Esophagus muscularis mucosa (tissue), 3 donors: ENCODE data around the gene NEU4.
"Not testable (repeated sequence)": the region's sequence is repeated elsewhere in the genome, so short reads cannot be mapped to it uniquely, and the experiment has no call there.

Source experiments
- POLR2A ChIP-seq: fragments of 450-650 bp; IDR thresholded peaks from one replicate; pipeline ENCODE4 v1.6.1; 2017; ENCODE audit warnings: antibody characterized with exemption, moderate library complexity, mild to moderate bottlenecking, low read depth
- POLR2AphosphoS5 ChIP-seq, 2 donors: sonication (generic); formaldehyde crosslinking; IDR thresholded peaks; one replicate each; pipeline ENCODE4 v1.6.1; 2017; ENCODE audit warnings: antibody characterized with exemption in 2 of 2
- TF ChIP-seq, protein P1 (sequence below), 3 experiments: fragments of 200-600 bp in 2 of 3; fragments of 450-650 bp in 1 of 3; sonication (generic) in 2 of 3; IDR thresholded peaks; one replicate each; pipeline ENCODE4 v1.5.1; 2017 to 2019; ENCODE audit warnings: antibody characterized with exemption in 3 of 3, mild to moderate bottlenecking in 2 of 3, moderate library complexity in 1 of 3

DNA sequence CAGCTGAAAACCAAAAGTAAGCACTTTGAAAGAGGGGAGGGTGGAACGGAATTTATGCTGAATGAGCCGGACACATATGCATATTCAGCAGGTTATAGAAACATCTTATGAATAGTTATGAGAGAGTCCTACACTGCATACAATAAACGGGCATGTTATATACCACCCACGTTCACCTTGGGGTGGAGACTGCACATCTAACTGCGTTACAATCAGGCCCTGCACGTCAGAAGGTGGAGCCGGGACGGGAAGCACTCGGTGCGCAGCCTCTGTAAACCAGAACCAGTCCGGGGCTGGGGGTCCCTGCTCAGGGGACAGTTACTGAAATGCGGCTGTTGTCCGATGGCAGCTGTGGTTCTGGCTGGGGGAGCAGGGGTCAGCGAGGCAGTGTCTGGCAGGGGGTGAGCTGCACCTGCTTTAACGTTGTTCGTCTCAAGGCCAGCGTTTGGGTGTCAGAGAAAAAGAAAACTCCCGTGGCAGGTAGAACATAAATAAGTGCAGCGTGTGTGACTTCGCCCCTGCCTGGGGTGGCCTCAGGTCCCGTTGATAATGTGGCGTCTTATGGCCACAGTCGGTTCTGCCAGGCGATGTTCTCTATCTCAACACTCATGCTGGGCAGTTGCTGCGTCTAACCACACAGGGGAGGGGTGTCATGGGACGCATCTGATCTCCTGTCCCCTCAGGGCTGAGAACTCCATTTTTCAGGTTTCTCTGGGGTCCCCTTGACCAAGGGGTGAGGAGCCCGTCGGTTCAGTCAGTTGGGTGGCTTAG, 24.9 kb downstream of the NEU4 start:
- TF ChIP-seq, protein P1, sequence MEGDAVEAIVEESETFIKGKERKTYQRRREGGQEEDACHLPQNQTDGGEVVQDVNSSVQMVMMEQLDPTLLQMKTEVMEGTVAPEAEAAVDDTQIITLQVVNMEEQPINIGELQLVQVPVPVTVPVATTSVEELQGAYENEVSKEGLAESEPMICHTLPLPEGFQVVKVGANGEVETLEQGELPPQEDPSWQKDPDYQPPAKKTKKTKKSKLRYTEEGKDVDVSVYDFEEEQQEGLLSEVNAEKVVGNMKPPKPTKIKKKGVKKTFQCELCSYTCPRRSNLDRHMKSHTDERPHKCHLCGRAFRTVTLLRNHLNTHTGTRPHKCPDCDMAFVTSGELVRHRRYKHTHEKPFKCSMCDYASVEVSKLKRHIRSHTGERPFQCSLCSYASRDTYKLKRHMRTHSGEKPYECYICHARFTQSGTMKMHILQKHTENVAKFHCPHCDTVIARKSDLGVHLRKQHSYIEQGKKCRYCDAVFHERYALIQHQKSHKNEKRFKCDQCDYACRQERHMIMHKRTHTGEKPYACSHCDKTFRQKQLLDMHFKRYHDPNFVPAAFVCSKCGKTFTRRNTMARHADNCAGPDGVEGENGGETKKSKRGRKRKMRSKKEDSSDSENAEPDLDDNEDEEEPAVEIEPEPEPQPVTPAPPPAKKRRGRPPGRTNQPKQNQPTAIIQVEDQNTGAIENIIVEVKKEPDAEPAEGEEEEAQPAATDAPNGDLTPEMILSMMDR (IDR thresholded peaks at IDR 0.05): not testable (repeated sequence)
- not testable (repeated sequence) for TF ChIP-seq POLR2A; POLR2AphosphoS5 (IDR thresholded peaks at IDR 0.05)
